CD4-positive, alpha-beta T cell treated with Interleukin-10 for 1 hour (primary cell): ENCODE data around the gene RTP5.
"Not testable (repeated sequence)": the region's sequence is repeated elsewhere in the genome, so short reads cannot be mapped to it uniquely, and the experiment has no call there.

Source experiments
- DNase-seq: peaks from one replicate; pipeline ENCODE4 v3.0.0-alpha.2; 2020

Gene RTP5

GRCh38 chr2:241904011-241904718 is 34.6 kb downstream of the RTP5 start:
- DNase-seq, result no peak

- DNase-seq, result no peak
Observed at GRCh38 chr2:241904791-241905710, 35.5 kb downstream of the RTP5 start.

GRCh38 chr2:241905716-241906377 is 36.3 kb downstream of the RTP5 start:
- DNase-seq, result no peak

GRCh38 chr2:241906378-241906770 is 36.8 kb downstream of the RTP5 start:
- not testable (repeated sequence) for DNase-seq

- DNase-seq, result no peak
Observed at GRCh38 chr2:241906826-241907570, 37.5 kb downstream of the RTP5 start.

GRCh38 chr2:241907831-241908230 is 38.3 kb downstream of the RTP5 start:
- not testable (repeated sequence) for DNase-seq

DNA sequence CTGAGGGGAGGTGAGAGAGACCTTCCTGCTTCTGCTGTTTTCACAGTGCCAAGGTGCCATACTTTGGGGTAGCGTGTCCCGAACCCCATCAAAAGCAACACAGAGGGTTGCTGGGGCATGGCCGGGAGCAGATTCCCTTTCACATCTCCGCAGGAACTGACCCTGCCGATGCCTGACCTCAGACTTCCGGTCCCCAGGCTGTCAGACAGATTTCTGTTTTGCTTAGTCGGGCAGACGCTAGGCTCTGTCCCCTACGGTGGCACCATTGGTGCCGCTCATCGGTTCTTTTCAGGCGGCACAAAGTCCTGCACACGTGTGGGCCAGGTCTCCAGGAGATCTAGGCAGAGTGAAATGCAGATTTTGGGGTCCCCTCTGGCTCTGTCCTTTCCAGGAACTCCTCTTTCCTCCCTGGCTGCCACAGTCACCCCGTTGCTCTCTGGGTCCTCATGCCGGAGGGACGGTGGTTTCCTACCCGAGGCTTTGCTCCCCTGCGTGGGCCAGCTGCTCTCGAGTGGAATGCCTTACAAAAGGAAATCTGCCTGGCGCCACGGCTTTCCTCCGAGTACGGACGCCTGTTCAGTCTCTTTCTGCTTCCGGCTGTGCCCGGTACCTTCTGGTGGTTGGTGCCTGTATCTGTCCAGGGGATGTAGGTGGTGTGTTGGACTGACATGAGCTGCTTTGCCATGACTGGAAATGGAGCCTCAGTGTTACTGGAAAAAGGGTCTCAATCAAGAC is 39.3 kb downstream of the RTP5 start:
- DNase-seq, result no peak

GRCh38 chr2:241909769-241910168 is 40.2 kb downstream of the RTP5 start:
- DNase-seq, result no peak

DNA sequence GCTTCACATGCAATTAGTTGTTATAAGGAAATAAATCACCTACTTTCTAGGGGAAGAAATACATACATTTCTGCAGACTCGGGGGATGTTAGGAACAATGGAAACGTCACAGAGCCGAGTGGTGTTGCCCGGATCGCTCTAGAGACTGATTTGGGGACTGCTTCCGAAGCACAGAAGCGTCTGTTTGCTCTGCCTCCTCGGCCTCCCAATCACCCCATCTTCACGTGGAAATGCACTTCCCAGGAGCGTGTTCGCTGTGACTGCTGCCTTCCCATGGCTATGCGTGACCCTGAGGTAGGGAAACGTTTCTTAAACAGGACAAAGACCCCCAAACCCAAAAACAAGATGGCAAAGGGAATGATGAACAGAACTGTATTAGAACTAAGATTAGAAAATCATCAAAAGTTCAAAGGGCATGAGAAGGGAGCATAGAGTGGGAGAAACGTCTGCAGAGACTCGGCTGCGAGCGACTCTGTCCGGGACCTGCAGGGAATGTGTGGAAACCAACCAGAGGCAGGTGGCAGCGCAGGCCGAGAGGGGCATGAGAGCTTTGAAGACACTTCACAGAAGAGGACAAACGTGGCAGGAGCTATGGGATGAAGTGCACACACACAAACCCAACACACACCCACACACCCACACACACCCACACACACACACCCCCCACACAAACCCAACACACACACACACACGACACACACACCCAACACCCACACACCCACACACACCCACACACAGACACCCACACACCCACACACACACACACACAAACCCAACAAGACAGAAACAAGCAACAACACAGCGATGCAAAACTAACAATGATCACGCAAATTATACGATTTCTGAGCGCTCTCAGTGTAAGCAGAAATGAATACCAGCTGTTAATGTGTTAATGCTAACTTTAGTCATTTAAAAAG is 41.3 kb downstream of the RTP5 start:
- DNase-seq, result no peak

- no peak for DNase-seq
Observed at GRCh38 chr2:241911551-241911950, 42.0 kb downstream of the RTP5 start.

DNA sequence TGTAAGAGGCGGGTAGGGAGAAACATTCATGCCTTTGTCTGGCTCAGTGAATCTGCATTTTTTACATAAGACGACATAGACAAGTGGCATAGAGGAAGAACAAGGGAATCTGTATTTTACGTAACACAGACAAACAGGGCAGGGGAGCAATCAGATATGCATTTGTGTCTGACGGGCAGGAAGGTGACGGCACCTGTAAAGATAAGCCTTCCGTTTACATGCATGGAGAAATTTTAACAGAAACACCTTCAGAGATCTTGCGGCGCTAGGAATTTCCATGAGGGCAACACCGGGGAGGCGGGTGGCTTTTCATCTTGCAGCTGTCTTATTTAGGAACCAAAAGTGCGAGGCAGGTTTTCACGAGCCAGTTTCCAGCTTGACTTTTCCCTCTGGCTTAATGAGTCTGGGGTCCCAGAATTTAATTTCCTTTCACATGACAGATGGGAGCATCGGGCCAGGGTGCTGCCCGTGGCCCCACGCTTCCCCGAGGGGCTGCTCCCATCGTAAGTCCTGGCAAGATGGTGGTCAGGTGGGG is 42.6 kb downstream of the RTP5 start:
- DNase-seq, result no peak

DNA sequence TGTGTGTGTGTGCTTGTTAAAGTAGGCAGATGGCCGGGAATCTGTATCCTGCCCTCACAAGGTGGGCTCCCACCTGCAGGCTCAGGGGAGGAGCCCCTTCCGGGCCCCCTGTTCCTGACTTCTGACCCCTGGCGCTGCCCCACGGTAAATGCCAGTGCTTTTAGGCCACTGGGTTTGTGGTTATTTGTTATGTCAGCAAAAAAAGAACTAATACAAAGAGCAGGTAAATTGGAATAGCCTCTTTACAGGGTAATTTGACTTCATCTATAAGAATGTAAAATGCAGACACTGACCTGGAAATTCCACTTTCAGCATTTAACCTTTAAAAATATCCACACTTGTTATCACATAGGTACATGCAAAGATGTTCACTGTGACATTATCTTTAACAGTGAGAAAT is 44.2 kb downstream of the RTP5 start:
- DNase-seq, result no peak

DNA sequence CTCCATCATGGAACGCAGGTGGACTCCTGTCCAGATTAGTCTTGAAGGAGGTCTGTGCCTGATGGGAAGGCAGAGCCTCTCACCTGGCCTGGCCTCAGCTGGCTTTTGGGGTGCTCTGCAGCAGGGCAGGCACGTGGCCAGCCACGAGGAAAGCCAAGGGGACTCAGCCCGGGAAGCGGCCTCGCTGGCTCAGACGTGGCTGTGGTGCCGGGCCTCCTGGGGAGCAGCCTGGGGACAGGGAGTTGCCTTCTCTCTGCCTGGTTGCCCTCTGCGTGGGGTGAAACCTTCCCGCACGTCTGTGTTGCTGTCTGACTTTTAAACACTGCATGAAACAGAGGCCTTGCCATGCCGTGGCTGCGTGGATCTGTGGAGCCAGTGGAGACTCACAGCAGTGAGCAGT is 45.0 kb downstream of the RTP5 start:
- no peak for DNase-seq

DNA sequence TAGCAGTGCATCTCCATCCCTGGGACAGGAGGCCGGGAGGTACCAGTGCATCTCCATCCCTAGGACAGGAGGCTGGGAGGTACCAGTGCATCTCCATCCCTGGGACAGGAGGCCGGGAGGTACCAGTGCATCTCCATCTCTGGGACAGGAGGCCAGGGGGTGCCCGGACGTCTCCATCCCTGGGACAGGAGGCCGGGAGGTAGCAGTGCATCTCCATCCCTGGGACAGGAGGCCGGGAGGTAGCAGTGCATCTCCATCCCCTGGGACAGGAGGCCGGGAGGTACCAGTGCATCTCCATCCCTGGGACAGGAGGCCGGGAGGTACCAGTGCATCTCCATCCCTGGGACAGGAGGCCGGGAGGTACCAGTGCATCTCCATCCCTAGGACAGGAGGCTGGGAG is 52.1 kb downstream of the RTP5 start:
- not testable (repeated sequence) for DNase-seq

GRCh38 chr2:241922411-241922810 is 52.9 kb downstream of the RTP5 start:
- DNase-seq, result no peak

GRCh38 chr2:241922816-241923601 is 53.5 kb downstream of the RTP5 start:
- not testable (repeated sequence) for DNase-seq
